Fibroblast of pulmonary artery (primary cell): ENCODE measurements around the gene DUSP5.

ENCODE experiments used
- DNase-seq: peaks from one replicate; pipeline ENCODE4 v3.0.0-alpha.2; 2010; ENCODE audit warnings: low read depth
- H3K4me3 ChIP-seq: replicated peaks from 2 replicates; pipeline ENCODE4 v1.5.1; 2011; ENCODE audit warnings: low read depth, mild to moderate bottlenecking, control low read depth, low read length, moderate library complexity
- TF ChIP-seq, protein P1 (sequence below): IDR thresholded peaks from 2 replicates; pipeline ENCODE4 v1.5.1; 2011; ENCODE audit warnings: mild to moderate bottlenecking, control low read depth, low read length, inconsistent platforms; ENCODE audit errors: missing control alignments

DUSP5 gene

DNA sequence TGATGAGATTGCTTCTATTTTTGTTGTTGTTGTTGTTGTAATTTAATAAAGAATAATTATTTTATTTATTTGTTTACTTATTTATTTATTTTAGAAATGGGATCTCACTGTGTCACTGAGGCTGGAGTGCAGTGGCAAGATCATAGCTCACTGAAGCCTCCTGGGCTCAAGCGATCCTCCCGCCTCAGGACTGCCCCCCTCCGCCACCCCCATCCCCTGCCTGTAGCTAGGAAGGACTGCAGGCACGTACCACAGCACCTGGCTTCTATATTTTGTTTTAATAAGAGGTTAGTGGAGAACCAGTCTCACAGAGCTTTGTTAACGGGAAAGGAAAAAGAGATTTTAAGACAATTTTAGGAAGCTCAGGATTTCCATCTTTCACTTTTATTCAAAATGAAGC, 50.3 kb downstream of the DUSP5 start:
- no peak for DNase-seq
- TF ChIP-seq, protein P1, sequence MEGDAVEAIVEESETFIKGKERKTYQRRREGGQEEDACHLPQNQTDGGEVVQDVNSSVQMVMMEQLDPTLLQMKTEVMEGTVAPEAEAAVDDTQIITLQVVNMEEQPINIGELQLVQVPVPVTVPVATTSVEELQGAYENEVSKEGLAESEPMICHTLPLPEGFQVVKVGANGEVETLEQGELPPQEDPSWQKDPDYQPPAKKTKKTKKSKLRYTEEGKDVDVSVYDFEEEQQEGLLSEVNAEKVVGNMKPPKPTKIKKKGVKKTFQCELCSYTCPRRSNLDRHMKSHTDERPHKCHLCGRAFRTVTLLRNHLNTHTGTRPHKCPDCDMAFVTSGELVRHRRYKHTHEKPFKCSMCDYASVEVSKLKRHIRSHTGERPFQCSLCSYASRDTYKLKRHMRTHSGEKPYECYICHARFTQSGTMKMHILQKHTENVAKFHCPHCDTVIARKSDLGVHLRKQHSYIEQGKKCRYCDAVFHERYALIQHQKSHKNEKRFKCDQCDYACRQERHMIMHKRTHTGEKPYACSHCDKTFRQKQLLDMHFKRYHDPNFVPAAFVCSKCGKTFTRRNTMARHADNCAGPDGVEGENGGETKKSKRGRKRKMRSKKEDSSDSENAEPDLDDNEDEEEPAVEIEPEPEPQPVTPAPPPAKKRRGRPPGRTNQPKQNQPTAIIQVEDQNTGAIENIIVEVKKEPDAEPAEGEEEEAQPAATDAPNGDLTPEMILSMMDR, result no peak
- no peak overlapping the region for H3K4me3 ChIP-seq

DNA sequence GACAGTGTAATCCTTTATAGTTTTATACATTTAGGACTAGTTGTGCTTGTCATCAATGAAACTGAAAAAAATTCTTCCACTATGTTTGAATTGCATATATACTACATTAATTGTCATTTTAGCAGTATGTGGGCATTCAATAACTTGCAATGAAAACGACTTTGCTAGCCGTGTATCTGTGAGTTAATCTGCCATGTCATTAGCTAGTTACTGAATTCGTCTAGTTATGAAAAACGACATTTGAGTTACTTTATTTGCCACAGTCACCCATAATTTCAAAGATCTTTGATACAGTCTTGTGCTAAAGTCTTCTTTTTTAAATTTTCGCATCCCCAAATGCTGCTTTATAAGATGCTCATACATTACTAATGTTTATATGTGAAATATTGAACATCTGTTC, 51.5 kb downstream of the DUSP5 start:
- DNase-seq, result no peak
- H3K4me3 ChIP-seq, result no peak overlapping the region
- TF ChIP-seq, protein P1, result no peak

DNA sequence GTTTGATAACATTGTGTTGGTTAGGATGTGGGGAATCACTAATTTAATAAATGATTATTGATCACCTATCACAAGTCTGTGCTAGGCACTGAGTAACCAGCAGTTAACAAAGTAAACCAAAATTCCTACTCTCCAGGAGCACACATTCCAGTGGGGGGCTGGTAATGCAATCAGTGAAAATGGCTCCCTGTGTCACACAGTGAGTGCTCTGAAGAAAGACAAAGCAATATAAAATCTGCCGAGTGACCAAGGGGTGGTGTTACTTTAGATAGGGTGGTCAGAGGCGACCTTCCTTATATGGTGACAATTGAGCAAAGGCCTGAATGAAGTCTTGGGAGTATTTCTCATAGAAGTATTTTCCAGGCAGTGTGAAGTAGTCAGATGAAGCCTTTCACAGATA, 56.2 kb downstream of the DUSP5 start:
- DNase-seq, result no peak
- H3K4me3 ChIP-seq, result no peak overlapping the region
- TF ChIP-seq, protein P1, result no peak

DNA sequence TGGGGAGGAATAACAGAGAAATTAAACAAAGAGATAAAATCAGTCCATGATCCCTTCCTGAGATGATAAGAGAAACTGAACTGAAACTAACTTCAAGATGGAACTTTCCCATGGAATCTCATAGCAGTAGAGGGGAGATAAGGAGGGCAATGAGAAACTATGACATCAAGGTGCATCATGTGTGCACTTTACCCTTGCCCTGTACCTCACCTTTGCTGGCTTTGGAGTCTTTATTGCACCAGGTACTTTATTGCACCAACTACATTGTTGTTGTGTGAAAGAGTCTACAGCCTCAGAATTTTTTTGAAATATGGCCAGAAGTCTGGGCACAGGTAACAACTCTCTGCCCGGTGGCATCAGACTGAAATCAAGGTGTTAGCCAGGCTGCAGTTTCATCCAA, 58.6 kb downstream of the DUSP5 start:
- no peak for DNase-seq
- no peak overlapping the region for H3K4me3 ChIP-seq
- TF ChIP-seq, protein P1, result no peak

DNA sequence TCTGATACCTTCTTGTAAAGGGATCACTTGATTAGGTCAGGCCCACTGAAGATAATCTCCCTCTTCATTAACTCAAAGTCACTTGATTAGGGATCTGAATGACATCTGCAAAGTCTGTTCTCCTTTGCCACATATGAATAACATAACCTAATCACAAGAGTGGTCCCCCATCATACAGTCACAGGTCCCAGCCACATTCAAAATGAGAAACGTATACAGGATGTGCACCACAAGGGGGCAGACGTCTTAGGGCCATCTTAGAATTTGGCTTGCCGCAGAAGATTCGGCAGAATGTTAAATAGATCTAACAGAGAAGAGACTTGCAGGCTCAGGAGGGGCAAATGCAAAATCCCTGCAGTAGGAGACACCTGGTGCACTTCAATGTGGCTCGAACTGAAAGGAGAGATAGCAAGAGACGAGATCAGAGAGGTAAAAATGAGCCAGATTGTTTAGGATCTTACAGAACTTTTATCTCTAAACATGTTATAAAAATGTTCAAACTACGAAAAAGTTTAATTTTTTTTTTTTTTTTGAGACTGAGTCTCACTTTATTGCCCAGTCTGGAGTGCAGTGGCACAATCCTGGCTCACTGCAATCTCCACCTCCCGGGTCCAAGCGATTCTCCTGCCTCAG, 59.4 kb downstream of the DUSP5 start:
- peak; percentile 73 for DNase-seq
- TF ChIP-seq, protein P1, result peak; percentile 80

DNA sequence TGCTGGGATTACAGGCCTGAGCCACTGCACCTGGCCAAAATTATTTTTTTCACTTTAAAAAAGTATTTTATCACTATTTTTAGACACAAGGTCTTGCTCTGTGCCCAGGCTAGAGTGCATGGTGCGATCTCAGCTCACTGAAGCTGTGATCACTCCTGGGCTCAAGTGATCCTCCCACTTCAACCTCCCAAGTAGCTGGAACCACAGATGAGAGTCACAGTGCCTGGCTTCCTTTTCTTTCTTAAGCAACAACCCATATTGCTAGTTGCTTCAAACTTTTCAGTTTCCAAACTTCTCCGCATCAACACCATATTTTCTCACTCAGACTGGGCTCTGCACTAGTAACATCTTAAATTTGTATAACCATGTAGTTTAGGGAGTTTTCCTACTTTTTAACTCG, 60.3 kb downstream of the DUSP5 start:
- TF ChIP-seq, protein P1, result no peak
- no peak overlapping the region for H3K4me3 ChIP-seq
- no peak for DNase-seq

More for the DNA sequence above, 59.4 kb downstream of the DUSP5 start:
- no peak overlapping the region for H3K4me3 ChIP-seq

DNA sequence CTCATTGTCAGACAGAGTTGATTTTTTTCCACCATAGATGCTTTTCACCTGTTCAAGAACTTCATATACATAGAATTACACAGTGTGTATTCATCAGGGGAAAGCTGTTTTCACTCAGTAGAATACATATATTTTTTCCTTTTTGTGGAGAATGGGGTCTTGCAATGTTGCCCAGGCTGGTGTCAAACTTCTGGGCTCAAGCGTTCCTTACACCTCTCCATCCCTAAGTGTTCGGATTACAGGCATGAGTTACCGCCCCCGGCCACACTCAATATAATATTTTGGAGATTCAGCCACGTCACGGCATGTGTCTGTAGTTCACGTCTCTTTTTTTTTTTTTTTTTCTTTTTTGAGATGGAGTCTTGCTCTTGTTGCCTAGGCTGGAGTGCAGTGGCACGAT, 62.3 kb downstream of the DUSP5 start:
- TF ChIP-seq, protein P1, result no peak
- no peak for DNase-seq
- H3K4me3 ChIP-seq, result no peak overlapping the region
